Limb (tissue), 2 donors: Measurements from ENCODE around the gene TLK2.
"Not testable (repeated sequence)": the region's sequence is repeated elsewhere in the genome, so short reads cannot be mapped to it uniquely, and the experiment has no call there.

Experiments used
- DNase-seq, 2 donors: peaks; one replicate each; pipeline ENCODE4 v3.0.0-alpha.2; 2016; ENCODE audit errors: extremely low spot score in 2 of 2

The TLK2 gene

DNA sequence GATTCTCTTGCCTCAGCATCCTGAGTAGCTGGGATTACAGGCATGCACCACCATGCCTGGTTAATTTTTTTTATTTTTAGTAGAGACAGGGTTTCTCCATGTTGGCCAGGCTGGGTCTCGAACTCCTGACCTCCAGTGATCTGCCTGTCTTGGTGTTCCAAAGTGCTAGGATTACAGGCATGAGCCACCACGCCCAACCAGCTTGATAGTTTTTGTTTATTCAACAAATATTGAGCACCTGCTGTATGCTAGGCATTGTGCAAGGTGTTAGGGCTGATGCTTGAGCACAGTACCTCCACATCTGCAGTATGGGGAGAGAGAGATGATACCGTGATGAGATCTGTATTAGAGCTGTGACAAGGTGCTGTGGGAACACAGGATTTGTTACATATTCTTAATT is 3.9 kb downstream of the TLK2 start:
- DNase-seq, result not testable (repeated sequence)

DNA sequence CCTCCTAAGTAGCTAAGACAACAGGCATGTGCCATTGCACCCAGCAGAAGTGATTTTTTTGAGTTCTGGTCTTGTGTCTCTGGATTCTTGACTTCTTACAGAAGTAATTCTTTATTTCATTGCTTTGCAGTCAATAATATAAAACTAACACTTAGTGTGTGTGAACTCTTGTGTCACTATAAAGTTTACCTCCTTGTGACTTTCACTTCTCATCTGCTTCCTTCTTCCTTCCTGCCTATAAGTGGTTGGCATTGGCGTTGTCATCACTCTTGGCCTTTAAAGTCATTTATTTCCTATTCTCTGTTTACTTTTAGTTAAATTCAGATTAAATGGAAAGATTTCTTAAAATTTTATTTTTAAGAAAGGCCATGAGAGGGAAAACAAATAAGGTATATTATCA is 12.4 kb downstream of the TLK2 start:
- DNase-seq, result not testable (repeated sequence)

DNA sequence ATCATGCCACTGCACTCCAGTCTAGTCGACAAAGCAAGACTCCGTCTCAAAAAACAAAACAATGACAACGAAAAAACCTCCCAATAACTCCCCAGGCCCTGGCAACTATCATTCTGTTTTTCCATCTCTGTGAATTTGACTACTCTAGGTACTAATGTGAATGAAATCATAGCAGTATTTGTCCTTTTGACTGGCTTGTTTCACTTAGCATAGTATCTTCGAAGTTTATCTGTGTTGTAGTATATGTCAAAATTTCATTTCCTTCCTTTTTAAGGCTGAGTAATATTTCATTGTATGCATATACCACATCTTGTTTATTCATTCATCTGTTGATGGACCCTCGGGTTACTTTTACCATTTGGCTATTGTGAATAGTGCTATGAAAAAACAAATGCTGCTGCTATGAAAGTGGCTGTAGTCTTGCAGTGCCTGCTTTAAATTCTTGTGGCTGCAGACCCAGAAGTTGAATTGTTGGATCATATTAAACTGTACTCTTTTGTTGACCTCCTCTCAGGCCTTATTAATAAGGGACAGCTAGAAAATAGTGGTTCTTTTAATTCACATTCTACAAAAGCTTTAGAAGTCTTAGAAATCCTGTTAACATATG is 14.5 kb downstream of the TLK2 start:
- DNase-seq, result not testable (repeated sequence)

GRCh38 chr17:62494073-62494472 is 15.4 kb downstream of the TLK2 start:
- not testable (repeated sequence) for DNase-seq

DNA sequence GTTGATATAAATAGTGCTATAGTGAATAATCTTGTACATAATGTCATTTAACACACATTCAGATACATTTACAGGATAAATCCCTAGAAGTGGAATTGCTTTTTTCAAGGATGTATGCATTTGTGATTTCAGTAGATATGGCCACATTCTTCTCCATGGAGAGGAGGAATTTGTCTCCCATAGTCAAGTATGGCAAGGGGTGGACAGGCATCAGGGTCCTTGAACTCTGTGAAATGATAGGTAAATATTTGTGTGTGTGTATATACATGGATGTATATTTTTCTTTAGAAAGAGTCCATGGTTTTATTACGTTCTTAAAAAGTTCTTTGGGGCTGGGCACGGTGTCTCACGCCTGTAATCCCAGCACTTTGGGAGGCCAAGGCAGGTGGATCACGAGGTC is 17.7 kb downstream of the TLK2 start:
- DNase-seq, result not testable (repeated sequence)

DNA sequence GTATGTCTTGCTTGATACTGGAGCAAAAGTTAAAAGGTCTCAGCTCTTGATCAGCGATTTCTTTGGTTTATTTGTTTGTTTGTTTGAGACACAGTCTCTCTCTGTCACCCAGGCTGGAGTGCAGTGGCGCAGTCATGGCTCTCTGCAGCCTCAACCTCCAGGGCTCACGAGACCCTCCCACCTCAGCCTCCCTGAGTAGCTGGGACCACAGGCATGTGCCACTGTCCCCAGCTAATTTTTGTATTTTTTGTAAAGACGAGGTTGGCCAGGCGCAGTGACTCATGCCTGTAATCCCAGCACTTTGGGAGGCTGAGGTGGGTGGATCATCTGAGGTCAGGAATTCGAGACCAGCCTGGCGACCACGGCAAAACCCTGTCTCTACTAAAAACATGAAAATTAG is 20.2 kb downstream of the TLK2 start:
- not testable (repeated sequence) for DNase-seq

- DNase-seq, result not testable (repeated sequence)
Observed at GRCh38 chr17:62500463-62500862, 21.8 kb downstream of the TLK2 start.

GRCh38 chr17:62504857-62505256 is 26.2 kb downstream of the TLK2 start:
- not testable (repeated sequence) for DNase-seq

DNA sequence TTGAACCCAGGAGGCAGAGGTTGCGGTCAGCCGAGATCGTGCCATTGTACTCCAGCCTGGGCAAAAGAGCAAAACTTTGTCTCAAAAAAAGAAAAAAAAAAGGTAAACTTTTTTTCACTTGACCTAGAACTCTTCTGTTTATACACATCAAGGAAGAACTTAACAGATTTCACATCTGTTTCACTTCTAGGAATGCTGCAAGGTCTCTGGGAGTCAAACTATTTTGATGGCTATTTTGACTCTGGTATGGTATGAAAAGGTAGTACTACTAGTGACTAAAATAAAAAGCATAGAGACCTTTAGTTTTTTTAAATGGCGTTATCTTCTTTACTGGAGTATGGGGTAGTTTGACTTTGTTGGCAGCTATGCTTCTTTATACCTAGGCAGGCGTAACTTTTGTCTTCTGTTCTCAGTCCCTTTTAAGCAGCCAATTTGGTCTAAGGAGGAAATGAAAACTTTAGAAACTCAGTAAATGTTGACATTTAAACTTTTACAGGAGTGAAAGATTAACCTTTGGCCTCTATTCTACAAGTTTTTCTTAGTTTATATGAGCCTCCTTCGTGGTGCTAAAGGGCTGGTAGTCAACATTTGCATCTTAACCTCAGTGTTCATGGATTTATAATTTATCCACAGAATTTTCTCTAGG is 28.7 kb downstream of the TLK2 start:
- DNase-seq, result not testable (repeated sequence)

- DNase-seq, result not testable (repeated sequence)
Observed at GRCh38 chr17:62510247-62510819, 31.7 kb downstream of the TLK2 start.

GRCh38 chr17:62511014-62511413 is 32.4 kb downstream of the TLK2 start:
- DNase-seq, result not testable (repeated sequence)

DNA sequence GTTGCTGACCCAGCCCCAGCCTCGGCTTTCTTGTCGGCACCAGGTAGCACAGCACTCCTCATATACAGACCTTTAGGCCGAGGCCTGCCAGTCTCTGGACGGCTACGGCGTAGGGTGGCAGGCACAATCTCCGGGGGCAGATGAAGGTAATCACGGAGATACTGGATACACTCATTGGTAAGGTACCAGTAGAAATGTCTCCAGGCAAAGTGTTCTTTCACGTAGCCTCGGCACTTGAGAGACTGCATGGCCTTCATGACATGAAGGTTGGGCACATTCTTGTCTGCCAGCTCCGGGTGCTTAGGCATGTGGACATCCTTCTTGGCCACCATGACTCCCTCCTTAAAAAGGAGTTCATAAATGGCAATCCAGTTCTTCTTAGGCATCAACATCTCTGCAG is 37.8 kb downstream of the TLK2 start:
- DNase-seq, result not testable (repeated sequence)

GRCh38 chr17:62521295-62521694 is 42.7 kb downstream of the TLK2 start:
- not testable (repeated sequence) for DNase-seq

DNA sequence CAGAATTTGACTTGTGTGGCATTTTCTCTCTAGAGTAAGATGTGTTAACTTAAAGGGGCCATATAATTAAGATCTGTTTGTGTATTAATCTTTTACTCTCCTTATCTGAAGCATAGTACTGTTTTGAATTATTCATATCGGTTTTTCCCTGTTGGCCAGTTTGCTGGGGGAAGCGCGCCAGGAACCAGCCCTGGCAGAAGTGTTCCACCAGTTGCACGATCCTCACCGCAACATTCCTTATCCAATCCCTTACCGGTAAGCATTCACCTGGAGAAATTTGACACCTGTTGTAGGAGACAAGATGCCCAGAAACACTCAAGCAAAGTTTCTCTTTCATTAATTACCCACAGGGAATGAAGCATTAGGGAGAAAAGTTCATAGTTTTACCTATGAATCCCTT is 45.5 kb downstream of the TLK2 start:
- not testable (repeated sequence) for DNase-seq

DNA sequence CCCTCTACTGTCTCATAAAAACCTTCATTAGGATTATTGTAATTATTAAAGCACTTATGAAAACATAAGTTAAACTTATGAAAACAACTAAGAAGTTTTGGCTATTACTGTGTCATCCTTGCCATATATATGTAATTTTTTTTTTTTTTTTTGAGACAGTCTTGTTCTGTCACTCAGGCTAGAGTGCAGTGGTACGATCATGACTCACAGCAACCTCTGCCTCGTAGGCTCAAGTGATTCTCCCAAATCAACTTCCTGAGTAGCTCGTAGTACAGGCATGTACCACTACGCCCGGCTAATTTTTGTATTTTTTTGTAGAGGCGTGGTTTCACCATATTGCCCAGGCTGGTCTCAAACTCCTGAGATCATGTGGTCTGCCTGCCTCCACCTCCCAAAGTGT is 46.7 kb downstream of the TLK2 start:
- not testable (repeated sequence) for DNase-seq

GRCh38 chr17:62530936-62531335 is 52.3 kb downstream of the TLK2 start:
- DNase-seq, result not testable (repeated sequence)

GRCh38 chr17:62536557-62536956 is 57.9 kb downstream of the TLK2 start:
- not testable (repeated sequence) for DNase-seq

DNA sequence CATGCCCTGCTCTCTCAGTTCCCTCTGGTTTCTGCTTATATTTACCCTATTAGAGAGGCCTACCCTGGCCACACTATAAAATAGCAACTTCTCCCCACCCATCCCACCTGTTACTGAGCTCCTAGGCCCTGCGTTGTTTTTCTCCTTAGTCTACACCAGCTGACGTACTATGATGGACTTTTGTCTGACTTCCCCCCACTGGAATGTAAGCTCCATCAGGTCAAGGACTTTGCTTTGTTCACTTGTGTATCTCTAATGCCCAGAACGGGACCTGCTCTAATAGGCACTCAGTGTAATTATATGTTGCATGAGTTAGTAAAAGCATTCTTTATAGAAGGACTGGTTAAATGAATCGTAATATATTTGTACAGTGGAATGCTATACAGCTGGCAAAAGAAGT is 62.4 kb downstream of the TLK2 start:
- DNase-seq, result not testable (repeated sequence)

- not testable (repeated sequence) for DNase-seq
Observed at GRCh38 chr17:62543278-62543775, 64.7 kb downstream of the TLK2 start.

DNA sequence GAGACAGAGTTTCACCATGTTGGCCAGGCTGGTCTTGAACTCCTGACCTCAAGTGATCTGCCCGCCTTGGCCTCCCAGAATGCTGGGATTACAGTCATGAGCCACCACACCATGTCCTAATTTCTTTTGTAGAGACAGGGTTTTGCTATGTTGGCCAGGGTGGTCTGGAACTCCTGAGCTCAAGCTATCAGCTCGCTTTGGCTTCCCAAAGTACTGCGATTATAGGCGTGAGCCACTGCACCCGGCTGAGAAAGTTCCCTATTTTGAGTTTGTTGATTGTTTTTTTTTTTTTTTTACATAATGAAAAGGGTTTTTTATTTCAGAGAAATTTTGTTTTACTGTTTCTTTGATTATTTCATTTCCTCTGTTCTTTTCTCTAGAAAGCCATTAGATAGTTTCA is 67.4 kb downstream of the TLK2 start:
- not testable (repeated sequence) for DNase-seq

DNA sequence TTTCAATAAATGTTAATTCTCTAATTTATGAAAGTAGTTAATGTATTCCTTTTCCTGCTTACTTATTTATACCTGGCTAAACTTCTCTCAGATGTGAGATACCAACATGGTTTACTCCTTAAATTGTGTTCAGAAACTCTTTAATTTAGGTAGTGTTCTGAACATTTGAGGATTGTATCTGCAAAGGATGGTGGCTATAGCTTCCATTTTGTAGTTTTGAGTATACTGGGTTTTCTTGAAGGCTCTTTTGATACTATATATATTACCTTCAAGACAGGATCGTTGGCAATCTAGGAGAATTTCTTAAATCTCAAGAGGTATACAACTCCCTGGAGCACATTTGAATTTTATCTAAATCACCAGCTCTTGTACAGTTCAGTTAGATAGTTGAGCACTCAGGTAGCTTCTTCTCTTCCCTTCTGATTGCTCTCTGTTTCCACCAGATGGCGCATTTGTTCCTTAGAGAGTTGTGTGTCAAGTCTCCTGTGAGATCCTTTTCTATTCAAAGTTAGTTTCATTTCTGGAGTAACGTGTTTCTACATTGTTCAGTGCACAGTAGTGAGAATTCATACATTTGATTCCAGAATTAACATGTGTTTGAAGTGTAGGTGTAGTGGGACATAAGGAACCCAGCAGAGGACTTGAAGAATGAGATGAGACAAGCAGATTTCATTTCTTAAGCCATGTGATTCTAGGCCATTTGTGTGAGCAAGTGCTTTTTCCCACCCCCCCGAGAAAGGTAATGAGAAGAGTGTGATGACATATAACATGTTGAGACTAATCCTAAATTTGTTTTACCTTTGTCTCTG is 74.4 kb downstream of the TLK2 start:
- DNase-seq, result peak in 1 of 2 donors; percentile 12

DNA sequence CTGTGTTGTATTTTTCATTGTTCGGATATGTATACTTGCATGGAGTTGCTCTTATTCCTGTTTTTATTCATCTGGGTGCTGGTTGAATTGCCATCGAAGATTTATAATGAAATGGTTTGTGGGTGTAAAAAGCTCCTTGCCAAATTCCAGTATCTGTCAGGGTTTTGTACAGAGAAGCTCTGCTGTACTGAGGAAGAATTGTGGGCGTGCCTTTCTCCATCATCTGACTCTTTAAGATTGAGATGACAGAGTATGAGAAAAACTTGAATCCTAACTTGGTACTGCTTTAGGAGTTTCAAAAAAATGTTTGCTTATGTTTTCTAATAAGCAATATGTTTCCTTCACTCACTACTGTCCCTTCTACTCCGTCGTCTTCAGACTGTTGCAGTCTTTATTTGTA is 78.9 kb downstream of the TLK2 start:
- DNase-seq, result not testable (repeated sequence)
